GM10248 (cell line): ENCODE results near the gene PDIA6.
A peak's percentile ranks its signal among the peaks of the same experiment; 100 is the strongest.

Experiments
- CTCF ChIA-PET: fragments of 300-600 bp; sonication (Branson Sonifier 250); formaldehyde crosslinking; extraction: SDS; loops from one replicate; lab custom pipeline; 2021; ENCODE audit warnings: antibody characterized with exemption; lab: Yijun Ruan, JAX
- POLR2A ChIA-PET: fragments of 350-650 bp; sonication (Branson Sonifier 250); formaldehyde crosslinking; extraction: SDS; loops from one replicate; lab custom pipeline; 2020; ENCODE audit warnings: antibody characterized with exemption; lab: Yijun Ruan, JAX
- DNase-seq: peaks from one replicate; pipeline ENCODE4 v3.0.0; 2012; ENCODE audit errors: extremely low spot score
- CTCF ChIP-seq: IDR thresholded peaks from 2 replicates; pipeline ENCODE4 v1.5.1; 2012; ENCODE audit warnings: mild to moderate bottlenecking, low read depth; ENCODE audit errors: extremely low read depth, missing control alignments, control extremely low read depth

The PDIA6 gene

GRCh38 chr2:10800163-10800562 is 12.4 kb downstream of the PDIA6 start:
- ChIA-PET POLR2A (no interaction called here), CTCF (interaction anchor here (3.1 kb wide), 1 partner anchor 9 kb away, joined by 10 read pairs; no protein-coding TSS in a partner anchor)
- DNase-seq: no peak
- no peak for TF ChIP-seq CTCF

- peak; percentile 19 for TF ChIP-seq CTCF
- ChIA-PET POLR2A (interaction anchor here (0.7 to 1.1 kb wide), 2 partner anchors 14 kb away, joined by 3 read pairs; partner anchors contain the start of gene PDIA6), CTCF (interaction anchor here (0.9 to 1.1 kb wide), 3 partner anchors 10 to 37 kb away, joined by 3 to 4 read pairs (median 3); no protein-coding TSS in a partner anchor)
- DNase-seq: no peak
These were observed 13.8 kb downstream of the PDIA6 start for GRCh38 chr2:10798783-10799182.

- no peak for TF ChIP-seq CTCF
- CTCF ChIA-PET: interaction anchor here (1.0 to 1.2 kb wide), 3 partner anchors 10 to 15 kb away, joined by 3 to 4 read pairs (median 3); no protein-coding TSS in a partner anchor
- POLR2A ChIA-PET: no interaction called here
- DNase-seq: no peak
These were observed 15.9 kb downstream of the PDIA6 start for GRCh38 chr2:10796703-10797102.

- POLR2A ChIA-PET: no interaction called here
- no peak for DNase-seq
- TF ChIP-seq CTCF: no peak
- CTCF ChIA-PET: interaction anchor here (1.0 kb wide), 1 partner anchor 10 kb away, joined by 3 read pairs; no protein-coding TSS in a partner anchor
These were observed 17.0 kb downstream of the PDIA6 start for GRCh38 chr2:10795508-10796046.

- DNase-seq: no peak
These were observed 17.7 kb downstream of the PDIA6 start for GRCh38 chr2:10794876-10795275.

GRCh38 chr2:10793816-10794215 is 18.8 kb downstream of the PDIA6 start:
- no peak for TF ChIP-seq CTCF
- ChIA-PET POLR2A (no interaction called here), CTCF (no interaction called here)
- no peak for DNase-seq

More at GRCh38 chr2:10794876-10795275, 17.7 kb downstream of the PDIA6 start:
- TF ChIP-seq CTCF: no peak
- POLR2A ChIA-PET: no interaction called here
- CTCF ChIA-PET: no interaction called here
